HG03045 (cell line): ENCODE data around the gene ANKRD29.

Experiments used
- ATAC-seq: cut with Tn5 transposase; IDR thresholded peaks from one replicate; pipeline ENCODE4 v1.9.1; 2021; ENCODE audit warnings: mild to moderate bottlenecking, moderate library complexity; ENCODE audit not compliant: unreplicated experiment

The ANKRD29 gene

GRCh38 chr18:23684515-23685197, 21.9 kb upstream of the ANKRD29 start:
- no peak for ATAC-seq

- ATAC-seq, result no peak
Observed at GRCh38 chr18:23683671-23684070, 21.0 kb upstream of the ANKRD29 start.

- no peak for ATAC-seq
Observed at GRCh38 chr18:23683155-23683554, 20.4 kb upstream of the ANKRD29 start.

GRCh38 chr18:23682472-23682871, 19.8 kb upstream of the ANKRD29 start:
- ATAC-seq, result no peak

- ATAC-seq, result no peak
Observed at GRCh38 chr18:23682045-23682444, 19.3 kb upstream of the ANKRD29 start.

GRCh38 chr18:23675896-23676295, 13.2 kb upstream of the ANKRD29 start:
- ATAC-seq, result no peak

- ATAC-seq, result no peak
Observed at GRCh38 chr18:23675236-23675635, 12.5 kb upstream of the ANKRD29 start.

GRCh38 chr18:23673725-23674124, 11.0 kb upstream of the ANKRD29 start:
- ATAC-seq, result no peak

- no peak for ATAC-seq
Observed at GRCh38 chr18:23671564-23671963, 8.9 kb upstream of the ANKRD29 start.

GRCh38 chr18:23669804-23670405, 7.2 kb upstream of the ANKRD29 start:
- no peak for ATAC-seq

- ATAC-seq, result no peak
Observed at GRCh38 chr18:23669202-23669766, 6.6 kb upstream of the ANKRD29 start.

GRCh38 chr18:23668731-23669130, 6.0 kb upstream of the ANKRD29 start:
- no peak for ATAC-seq

GRCh38 chr18:23667114-23667513, 4.4 kb upstream of the ANKRD29 start:
- no peak for ATAC-seq

- no peak for ATAC-seq
Observed at GRCh38 chr18:23664674-23665073, 2.0 kb upstream of the ANKRD29 start.

GRCh38 chr18:23661735-23662308, 889 bp downstream of the ANKRD29 start:
- ATAC-seq, result no peak

- no peak for ATAC-seq
Observed at GRCh38 chr18:23658285-23658684, 4.4 kb downstream of the ANKRD29 start.

- ATAC-seq, result no peak
Observed at GRCh38 chr18:23652232-23652631, 10.5 kb downstream of the ANKRD29 start.

- ATAC-seq, result no peak
Observed at GRCh38 chr18:23650968-23651927, 11.5 kb downstream of the ANKRD29 start.

- ATAC-seq, result no peak
Observed at GRCh38 chr18:23648940-23649607, 13.6 kb downstream of the ANKRD29 start.

GRCh38 chr18:23648456-23648855, 14.3 kb downstream of the ANKRD29 start:
- ATAC-seq, result no peak
